VCaP (cell line): Measurements from ENCODE around the gene MOV10L1.

ENCODE experiments used
- H3K27ac ChIP-seq: fragments of 450-650 bp; 2 replicates; pipeline ENCODE4 v1.5.1; 2017
- TF ChIP-seq, protein P1 (sequence below): fragments of 450-650 bp; conservative IDR thresholded peaks from 2 replicates; pipeline ENCODE4 v1.5.1; 2017; ENCODE audit warnings: mild to moderate bottlenecking, moderate library complexity

MOV10L1 gene

GRCh38 chr22:50089682-50090411 is at the start of gene MOV10L1:
MOV10L1 (plus strand) TSS chr22:50090006; CDS start chr22:50090089, 83 bp downstream.
- TF ChIP-seq, protein P1, sequence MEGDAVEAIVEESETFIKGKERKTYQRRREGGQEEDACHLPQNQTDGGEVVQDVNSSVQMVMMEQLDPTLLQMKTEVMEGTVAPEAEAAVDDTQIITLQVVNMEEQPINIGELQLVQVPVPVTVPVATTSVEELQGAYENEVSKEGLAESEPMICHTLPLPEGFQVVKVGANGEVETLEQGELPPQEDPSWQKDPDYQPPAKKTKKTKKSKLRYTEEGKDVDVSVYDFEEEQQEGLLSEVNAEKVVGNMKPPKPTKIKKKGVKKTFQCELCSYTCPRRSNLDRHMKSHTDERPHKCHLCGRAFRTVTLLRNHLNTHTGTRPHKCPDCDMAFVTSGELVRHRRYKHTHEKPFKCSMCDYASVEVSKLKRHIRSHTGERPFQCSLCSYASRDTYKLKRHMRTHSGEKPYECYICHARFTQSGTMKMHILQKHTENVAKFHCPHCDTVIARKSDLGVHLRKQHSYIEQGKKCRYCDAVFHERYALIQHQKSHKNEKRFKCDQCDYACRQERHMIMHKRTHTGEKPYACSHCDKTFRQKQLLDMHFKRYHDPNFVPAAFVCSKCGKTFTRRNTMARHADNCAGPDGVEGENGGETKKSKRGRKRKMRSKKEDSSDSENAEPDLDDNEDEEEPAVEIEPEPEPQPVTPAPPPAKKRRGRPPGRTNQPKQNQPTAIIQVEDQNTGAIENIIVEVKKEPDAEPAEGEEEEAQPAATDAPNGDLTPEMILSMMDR: no peak
- H3K27ac ChIP-seq: no peak within 1 kb of the TSS

DNA sequence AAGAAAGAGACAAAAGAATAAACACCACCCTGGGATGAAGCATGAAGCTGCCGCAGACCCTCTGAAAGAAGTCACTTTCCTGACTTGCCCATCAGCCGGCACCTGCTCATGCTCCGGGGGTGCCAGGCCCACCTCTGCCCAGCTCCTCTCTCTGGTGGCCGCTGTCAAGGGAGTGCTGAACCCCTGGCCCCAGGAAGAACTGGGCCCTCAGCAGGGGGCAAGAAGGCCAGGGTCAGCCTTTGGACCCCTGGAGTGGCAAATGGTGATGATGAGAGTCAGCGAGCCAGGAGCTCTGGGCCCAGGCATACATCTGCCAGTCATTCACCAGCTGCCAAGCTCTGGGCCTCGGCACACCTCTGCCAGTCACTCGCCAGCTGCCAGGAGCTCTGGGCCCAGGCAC is 49.1 kb upstream of the MOV10L1 start:
- TF ChIP-seq, protein P1: no peak
- H3K27ac ChIP-seq: no peak overlapping the region

- no peak overlapping the region for H3K27ac ChIP-seq
- TF ChIP-seq, protein P1: no peak
These were observed 48.3 kb upstream of the MOV10L1 start for GRCh38 chr22:50041361-50042065.

DNA sequence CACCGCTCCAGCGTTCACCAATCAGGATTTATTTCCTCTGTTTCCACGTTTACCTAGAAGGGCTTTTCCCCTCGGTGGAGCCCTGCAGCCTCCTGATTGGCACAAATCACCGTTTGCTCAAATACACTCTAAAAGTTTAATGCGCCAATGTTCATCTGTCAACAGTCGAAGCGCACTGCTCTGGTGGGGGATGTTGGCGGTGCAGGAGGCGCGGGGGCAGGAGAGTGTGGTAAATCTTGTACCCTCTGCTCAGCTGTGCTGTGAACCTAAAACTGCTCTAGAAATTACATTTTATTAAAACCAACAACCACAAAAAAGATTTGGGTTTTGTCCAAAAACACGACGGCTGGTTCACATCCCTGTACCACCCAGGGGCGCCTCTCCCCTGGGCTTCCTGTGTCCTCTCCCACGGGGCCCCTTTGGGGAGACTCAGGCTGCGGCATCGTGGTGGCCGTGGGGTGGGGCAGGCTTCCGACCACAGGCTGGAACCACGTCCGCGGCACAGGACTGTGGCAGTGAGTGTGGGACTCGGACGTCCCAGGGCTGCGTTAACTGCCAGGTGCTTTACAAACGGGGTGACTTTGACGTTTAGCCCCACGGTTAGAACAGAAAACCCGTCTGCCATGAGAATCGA is 45.2 kb upstream of the MOV10L1 start:
- TF ChIP-seq, protein P1: no peak
- no peak overlapping the region for H3K27ac ChIP-seq

- TF ChIP-seq, protein P1: no peak
- no peak overlapping the region for H3K27ac ChIP-seq
These were observed 44.4 kb upstream of the MOV10L1 start for GRCh38 chr22:50045211-50046018.

DNA sequence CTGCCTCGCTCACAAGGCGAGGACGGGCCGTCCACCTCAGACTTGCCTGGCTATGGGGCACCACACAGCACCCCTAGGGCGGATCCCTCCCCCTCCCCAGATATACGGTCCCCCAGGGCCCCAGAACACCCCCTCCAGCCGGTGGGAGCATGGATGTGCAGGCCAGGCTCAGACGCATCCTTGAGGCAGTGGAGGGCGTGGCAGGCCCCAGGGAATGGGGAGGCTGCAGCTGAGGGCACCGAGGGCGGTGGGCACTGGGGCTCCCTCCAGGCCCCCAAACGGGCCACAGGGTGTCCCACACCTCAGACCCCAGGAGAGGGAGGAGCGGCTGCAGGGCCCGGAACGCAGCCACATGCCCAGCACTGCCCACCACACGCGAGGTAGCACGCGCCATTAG is 43.8 kb upstream of the MOV10L1 start:
- TF ChIP-seq, protein P1: no peak

More for the DNA sequence above, 43.8 kb upstream of the MOV10L1 start:
- no peak overlapping the region for H3K27ac ChIP-seq
